Adrenal gland (tissue), 12 donors: Measurements from ENCODE around the gene EPC1. TPM values are rescaled to one million over a fixed set of nuclear protein-coding genes. Genes with fewer than 3 reads are reported as not detected.
"Not testable (repeated sequence)": the region's sequence is repeated elsewhere in the genome, so short reads cannot be mapped to it uniquely, and the experiment has no call there.

Source experiments
- DNase-seq, 7 donors: peaks; one replicate each; pipeline ENCODE4 v3.0.0-alpha.2; 2019 to 2020
- H3K27ac ChIP-seq, 5 donors: fragments of 200-600 bp; sonication (generic) in 4 of 5; 1 replicate in 3 of 5; 2 replicates in 2 of 5; pipeline versions ENCODE4 v1.5.1 to v1.8.0; 2016 to 2020; ENCODE audit warnings: mild to moderate bottlenecking in 1 of 5
- H3K27me3 ChIP-seq: fragments of 200-600 bp; 2 replicates; pipeline ENCODE4 v1.8.0; 2021
- H3K36me3 ChIP-seq, 2 donors: fragments of 200-600 bp; replicated peaks in 1 of 2; 1 replicate in 1 of 2; 2 replicates in 1 of 2; pipeline versions ENCODE4 v1.5.1 to v1.8.0; 2018 to 2022
- H3K4me1 ChIP-seq, 2 donors: fragments of 200-600 bp; replicated peaks in 1 of 2; 1 replicate in 1 of 2; 2 replicates in 1 of 2; pipeline versions ENCODE4 v1.5.1 to v1.8.0; 2018 to 2021
- H3K4me3 ChIP-seq, 4 donors: fragments of 200-600 bp; sonication (generic) in 3 of 4; one replicate each; pipeline ENCODE4 v1.5.1; 2016 to 2018
- H3K9me3 ChIP-seq, 3 donors: fragments of 200-600 bp; sonication (generic) in 1 of 3; replicated peaks in 1 of 3; 1 replicate in 2 of 3; 2 replicates in 1 of 3; pipeline versions ENCODE4 v1.5.1 to v1.8.0; 2016 to 2021
- POLR2A ChIP-seq, 2 donors: fragments of 450-650 bp; IDR thresholded peaks; one replicate each; pipeline ENCODE4 v1.6.1; 2017; ENCODE audit warnings: antibody characterized with exemption in 2 of 2, mild to moderate bottlenecking in 2 of 2, moderate library complexity in 1 of 2
- WGBS, 4 donors: extraction: QIAGEN DNeasy Blood & Tissue Kit in 2 of 4; methylation state at CpG; one replicate each; pipeline versions ENCODE4 v1.1.5 to v1.1.7; 2013 to 2017; 5-methylcytosine and 5-hydroxymethylcytosine counted together
- intact Hi-C, 2 donors: fragments of 100-400 bp; cut with DNase I; formaldehyde crosslinking; loops; one replicate each; pipeline versions ENCODE4 v1.14.1 to v1.15.0; 2022 to 2023
- polyA plus RNA-seq, 3 donors: library from polyadenylated mRNA; stranded (reverse); fragments of 200-250 nt in 2 of 3; fragments of 350-450 nt in 1 of 3; fragmentation: Illumina TruSeq in 1 of 3; extraction: RNeasy Lipid Tissue Mini Kit (QIAGEN cat#74804) in 1 of 3; gene quantifications; one replicate each; pipeline ENCODE4 v1.2.3, GENCODE V29; 2013 to 2014
- total RNA-seq, 9 donors: library from RNA; depleted of rRNA in 4 of 9; stranded (reverse); fragments of >200 nt in 4 of 9; fragments of 120-200 nt in 1 of 9; fragmentation: NEBNext Ultra II Directional in 1 of 9; extraction: Animal tissue kit (Norgen Biotek cat#: 25700) in 1 of 9; gene quantifications; one replicate each; pipeline versions ENCODE4 v1.1.0 to v1.2.4, GENCODE V29; 2013 to 2023
- TF ChIP-seq, protein P1 (sequence below), 6 experiments: fragments of 450-650 bp in 4 of 6; fragments of 200-600 bp in 2 of 6; sonication (generic) in 1 of 6; IDR thresholded peaks; 1 replicate in 5 of 6; 2 replicates in 1 of 6; pipeline versions ENCODE4 v1.5.1 to v1.8.0; 2016 to 2021; ENCODE audit warnings: antibody characterized with exemption in 6 of 6, mild to moderate bottlenecking in 2 of 6, moderate library complexity in 1 of 6
- donor health status: healthy with polysubstance abuse.
- donor health status: Bipolar disorder and iron deficiency.
- donor health status: DM: yes; HTN: yes; CAD: no.
- donor health status: DM: no; HTN: no; CAD: no.
- donor health status: DM: no; HTN: no; CAD: no.
- donor health status: DM: yes; HTN: yes; CAD: no.

EPC1 gene
- total and polyA plus RNA-seq, 12 donors = 10.9 to 43.6 (median 24.4) TPM

DNA sequence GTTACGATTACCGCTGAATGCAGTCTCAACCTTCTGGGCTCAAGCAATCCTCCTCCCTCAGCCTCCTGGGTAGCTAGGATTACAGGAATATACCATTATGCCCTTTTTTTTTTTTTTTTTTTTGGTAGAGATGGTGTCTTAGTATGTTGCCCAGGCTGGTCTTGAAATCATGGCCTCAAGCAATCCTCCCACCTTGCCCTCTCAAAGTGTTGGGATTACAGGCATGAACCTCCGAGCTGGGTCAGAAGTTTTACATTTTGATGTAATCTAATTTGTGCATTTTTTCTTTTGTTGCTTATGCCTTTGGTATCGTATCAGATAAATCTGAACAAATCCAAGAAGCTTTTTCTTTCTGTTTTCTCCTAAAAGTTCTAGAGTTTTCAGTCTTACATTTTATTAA is 87.4 kb downstream of the EPC1 start:
- no peak for DNase-seq
- H3K4me1 ChIP-seq = no peaks in the 10 kb centered on the region
- TF ChIP-seq, protein P1, sequence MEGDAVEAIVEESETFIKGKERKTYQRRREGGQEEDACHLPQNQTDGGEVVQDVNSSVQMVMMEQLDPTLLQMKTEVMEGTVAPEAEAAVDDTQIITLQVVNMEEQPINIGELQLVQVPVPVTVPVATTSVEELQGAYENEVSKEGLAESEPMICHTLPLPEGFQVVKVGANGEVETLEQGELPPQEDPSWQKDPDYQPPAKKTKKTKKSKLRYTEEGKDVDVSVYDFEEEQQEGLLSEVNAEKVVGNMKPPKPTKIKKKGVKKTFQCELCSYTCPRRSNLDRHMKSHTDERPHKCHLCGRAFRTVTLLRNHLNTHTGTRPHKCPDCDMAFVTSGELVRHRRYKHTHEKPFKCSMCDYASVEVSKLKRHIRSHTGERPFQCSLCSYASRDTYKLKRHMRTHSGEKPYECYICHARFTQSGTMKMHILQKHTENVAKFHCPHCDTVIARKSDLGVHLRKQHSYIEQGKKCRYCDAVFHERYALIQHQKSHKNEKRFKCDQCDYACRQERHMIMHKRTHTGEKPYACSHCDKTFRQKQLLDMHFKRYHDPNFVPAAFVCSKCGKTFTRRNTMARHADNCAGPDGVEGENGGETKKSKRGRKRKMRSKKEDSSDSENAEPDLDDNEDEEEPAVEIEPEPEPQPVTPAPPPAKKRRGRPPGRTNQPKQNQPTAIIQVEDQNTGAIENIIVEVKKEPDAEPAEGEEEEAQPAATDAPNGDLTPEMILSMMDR (IDR thresholded peaks at IDR 0.05) = no peak
- no peak for TF ChIP-seq POLR2A (IDR thresholded peaks at IDR 0.05)
- H3K4me3 ChIP-seq = no peak overlapping the region
- H3K27ac ChIP-seq = no peak overlapping the region
- intact Hi-C loops = loop anchor here (5.0 to 10.0 kb wide), 2 partner anchors 85 to 88 kb away; partner anchors contain the start of gene EPC1 (in 2 of the 2)
- H3K27me3 ChIP-seq = no peaks in the 10 kb centered on the region
- WGBS, 4 donors = 92 to 98% (median 96%) methylated on average over 4 of the region's 4 CpGs
- no peaks in the 10 kb centered on the region for H3K9me3 ChIP-seq
- no peaks in the 10 kb centered on the region for H3K36me3 ChIP-seq

DNA sequence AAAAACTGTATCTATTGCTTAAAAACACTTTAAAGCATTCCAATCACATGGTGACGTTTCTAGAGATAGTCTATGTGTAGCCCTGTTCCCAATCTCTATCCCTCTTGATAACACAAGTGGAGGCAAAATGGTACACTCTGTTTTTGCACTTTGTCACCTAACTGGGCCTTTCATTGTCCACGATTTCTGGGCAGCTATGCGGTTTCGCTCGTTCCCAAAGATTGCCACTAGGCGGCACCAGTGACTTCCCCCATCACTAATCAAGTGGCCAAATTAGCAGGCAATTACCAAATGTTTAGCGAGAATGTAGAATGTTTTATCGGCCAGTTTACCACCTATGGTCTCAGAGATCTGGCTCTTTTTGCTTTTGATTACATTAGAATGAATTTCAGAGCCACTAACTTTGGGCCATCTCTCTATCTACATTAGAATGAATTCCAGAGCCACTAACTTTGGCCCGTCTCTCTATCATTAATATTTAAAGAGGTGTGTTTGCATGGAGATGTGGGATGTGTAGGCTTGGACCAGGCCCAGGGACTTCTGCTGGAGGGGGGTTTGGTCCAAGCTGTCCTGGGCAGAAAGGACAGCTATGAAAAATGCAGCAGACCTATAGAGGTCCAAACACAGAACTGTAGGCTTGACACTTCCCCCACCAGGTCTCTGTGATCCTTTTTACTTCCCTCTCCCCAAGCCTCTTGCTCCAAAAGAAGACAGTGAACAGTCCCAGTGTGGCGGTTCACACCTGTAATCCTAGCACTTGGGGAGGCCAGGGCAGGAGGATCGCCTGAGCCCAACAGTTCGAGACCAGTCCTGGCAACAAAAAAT is 90.1 kb downstream of the EPC1 start:
- H3K36me3 ChIP-seq = no peaks in the 10 kb centered on the region
- TF ChIP-seq, protein P1 (IDR thresholded peaks at IDR 0.05) = peak; percentile 80 to 93 (median 88)
- no peak for TF ChIP-seq POLR2A (IDR thresholded peaks at IDR 0.05)
- peak; percentile 48 to 86 (median 66) for DNase-seq
- no peaks in the 10 kb centered on the region for H3K9me3 ChIP-seq
- H3K27me3 ChIP-seq = no peaks in the 10 kb centered on the region
- intact Hi-C loops = loop anchor here (5.0 to 10.0 kb wide), 2 partner anchors 88 to 90 kb away; partner anchors contain the start of gene EPC1 (in 2 of the 2)
- H3K4me1 ChIP-seq = no peaks in the 10 kb centered on the region
- 26 to 32% (median 27%) methylated on average over 12 of the region's 12 CpGs for WGBS, 4 donors
- H3K27ac ChIP-seq = no peak overlapping the region
- H3K4me3 ChIP-seq = no peak overlapping the region

DNA sequence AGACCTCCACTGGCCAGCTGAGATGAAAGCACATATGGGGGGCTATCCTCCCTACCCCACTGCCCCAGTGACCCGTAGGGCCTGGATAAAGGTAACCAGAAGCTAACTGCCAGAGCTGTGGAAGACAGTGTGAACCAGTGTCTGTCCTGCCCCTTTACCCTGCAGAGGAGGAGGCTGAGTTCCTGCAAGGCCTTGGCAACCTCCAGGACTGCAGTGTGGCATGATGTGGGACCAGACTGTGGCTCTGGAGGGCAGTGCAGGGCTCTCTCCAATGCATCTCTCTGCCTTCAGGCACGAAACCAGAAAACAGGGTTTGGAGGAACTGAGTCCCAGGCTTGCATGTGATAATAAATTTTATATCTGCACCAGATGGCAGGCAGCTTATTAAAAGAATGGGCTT is 93.1 kb downstream of the EPC1 start:
- Histone ChIP-seq H3K27ac (no peak overlapping the region), H3K9me3 (no peaks in the 10 kb centered on the region), H3K4me1 (no peaks in the 10 kb centered on the region), H3K36me3 (no peaks in the 10 kb centered on the region), H3K4me3 (no peak overlapping the region), H3K27me3 (no peaks in the 10 kb centered on the region)
- DNase-seq = no peak
- intact Hi-C loops = loop anchor here in 1 of 2 donors (10.0 kb wide), 1 partner anchor 91 kb away; the partner anchor contains the start of gene EPC1
- 89 to 92% (median 91%) methylated on average over 1 to 2 of the region's 2 CpGs for WGBS, 4 donors
- no peak for TF ChIP-seq POLR2A (IDR thresholded peaks at IDR 0.05)
- TF ChIP-seq, protein P1 (IDR thresholded peaks at IDR 0.05) = no peak

DNA sequence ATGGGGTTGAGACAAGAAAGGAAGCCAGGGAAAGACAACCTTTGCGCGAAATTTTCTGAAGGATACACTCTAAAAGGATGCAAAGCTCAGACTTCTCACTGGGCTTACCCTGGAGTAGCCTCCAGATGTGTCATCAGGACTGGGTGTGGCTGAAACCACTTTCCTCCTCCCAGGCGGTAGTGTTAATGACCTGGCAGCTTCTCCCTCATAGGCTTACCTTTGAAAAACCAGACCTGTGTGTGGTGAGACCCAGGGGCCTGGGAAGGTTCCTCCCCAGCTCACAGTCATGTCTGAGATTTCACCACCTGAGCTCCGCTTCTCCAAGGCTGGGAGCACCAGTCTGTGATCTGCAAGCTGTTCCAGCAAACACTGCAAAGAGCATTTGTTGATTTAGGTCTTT is 93.7 kb downstream of the EPC1 start:
- no peak for DNase-seq
- WGBS, 4 donors = 89 to 100% (median 91%) methylated on average over 3 to 4 of the region's 4 CpGs
- no peaks in the 10 kb centered on the region for H3K9me3 ChIP-seq
- no peak overlapping the region for H3K4me3 ChIP-seq
- intact Hi-C loops = loop anchor here in 1 of 2 donors (10.0 kb wide), 1 partner anchor 92 kb away; the partner anchor contains the start of gene EPC1
- TF ChIP-seq, protein P1 (IDR thresholded peaks at IDR 0.05) = no peak
- TF ChIP-seq POLR2A (IDR thresholded peaks at IDR 0.05) = no peak
- H3K27ac ChIP-seq = no peak overlapping the region
- no peaks in the 10 kb centered on the region for H3K27me3 ChIP-seq
- no peaks in the 10 kb centered on the region for H3K4me1 ChIP-seq
- H3K36me3 ChIP-seq = no peaks in the 10 kb centered on the region

DNA sequence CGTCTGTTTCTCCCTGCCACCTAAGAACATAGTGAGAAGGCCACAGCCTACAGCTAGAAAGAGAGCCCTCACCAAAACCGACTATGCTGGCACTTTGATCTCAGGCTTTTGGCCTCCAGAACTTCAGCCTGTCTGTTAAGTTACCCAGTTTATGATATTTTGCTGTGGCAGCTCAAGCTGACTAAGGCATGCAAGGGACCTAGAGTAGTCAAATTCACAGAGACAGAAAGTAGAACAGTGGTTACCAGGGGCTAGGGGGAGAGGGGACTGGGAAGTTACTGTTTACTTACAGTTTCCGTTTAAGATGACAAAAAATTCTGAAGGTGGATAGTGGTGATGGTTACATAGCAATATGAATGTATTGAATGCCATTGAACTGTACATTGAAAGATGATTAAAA is 96.5 kb downstream of the EPC1 start:
- H3K9me3 ChIP-seq, H3K27me3 ChIP-seq, H3K4me3 ChIP-seq, H3K4me1 ChIP-seq, H3K27ac ChIP-seq, H3K36me3 ChIP-seq, DNase-seq: not testable (repeated sequence)
- intact Hi-C loops = loop anchor here in 1 of 2 donors (10.0 kb wide), 1 partner anchor 94 kb away; the partner anchor contains the start of gene EPC1
- WGBS, 4 donors = 78 to 91% (median 82%) methylated on average over 3 of the region's 3 CpGs
